Measurements from ENCODE around the gene CYP1B1. TPM values are rescaled to one million over a fixed set of nuclear protein-coding genes. Genes with fewer than 3 reads are reported as not detected.

CYP1B1 gene
- total RNA-seq, 4 donors from 2014 or later = 12.4 to 33.4 (median 20.6) TPM

DNA sequence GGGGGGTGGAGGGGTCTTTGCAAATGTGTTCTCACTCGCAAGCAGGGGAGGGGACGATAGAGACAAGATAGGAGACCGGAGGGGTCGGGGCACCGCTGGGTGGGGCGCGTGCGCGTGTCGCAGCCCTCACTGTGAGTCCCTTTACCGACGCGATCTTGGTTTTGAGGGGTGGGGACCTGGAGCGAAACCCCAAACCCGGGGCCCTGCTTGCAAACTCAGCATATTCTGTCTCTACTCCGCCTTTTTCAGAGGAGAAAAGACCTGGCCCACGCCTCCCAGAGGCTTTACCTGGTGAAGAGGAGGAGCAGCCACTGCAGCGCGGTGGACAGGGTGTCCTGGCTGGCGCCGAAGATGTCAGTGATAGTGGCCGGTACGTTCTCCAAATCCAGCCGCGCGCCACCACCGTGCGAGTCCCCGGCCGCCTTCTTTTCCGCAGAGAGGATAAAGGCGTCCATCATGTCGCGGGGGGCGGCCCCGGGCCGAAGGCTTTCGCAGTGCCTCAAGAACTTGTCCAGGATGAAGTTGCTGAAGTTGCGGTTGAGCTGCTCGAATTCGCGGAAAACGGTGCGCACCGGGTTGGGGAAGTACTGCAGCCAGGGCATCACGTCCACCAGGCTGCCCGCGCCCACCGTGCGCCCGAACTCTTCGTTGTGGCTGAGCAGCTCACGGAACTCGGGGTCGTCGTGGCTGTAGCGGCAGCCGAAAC is 1.7 kb downstream of the CYP1B1 start:
- peak in 1 of 2 donors; percentile 85 for DNase-seq (ENCODE audit: low spot score in 2 of 2)
- no peak for TF ChIP-seq POLR2A (IDR thresholded peaks at IDR 0.05)
- TF ChIP-seq, protein P1, sequence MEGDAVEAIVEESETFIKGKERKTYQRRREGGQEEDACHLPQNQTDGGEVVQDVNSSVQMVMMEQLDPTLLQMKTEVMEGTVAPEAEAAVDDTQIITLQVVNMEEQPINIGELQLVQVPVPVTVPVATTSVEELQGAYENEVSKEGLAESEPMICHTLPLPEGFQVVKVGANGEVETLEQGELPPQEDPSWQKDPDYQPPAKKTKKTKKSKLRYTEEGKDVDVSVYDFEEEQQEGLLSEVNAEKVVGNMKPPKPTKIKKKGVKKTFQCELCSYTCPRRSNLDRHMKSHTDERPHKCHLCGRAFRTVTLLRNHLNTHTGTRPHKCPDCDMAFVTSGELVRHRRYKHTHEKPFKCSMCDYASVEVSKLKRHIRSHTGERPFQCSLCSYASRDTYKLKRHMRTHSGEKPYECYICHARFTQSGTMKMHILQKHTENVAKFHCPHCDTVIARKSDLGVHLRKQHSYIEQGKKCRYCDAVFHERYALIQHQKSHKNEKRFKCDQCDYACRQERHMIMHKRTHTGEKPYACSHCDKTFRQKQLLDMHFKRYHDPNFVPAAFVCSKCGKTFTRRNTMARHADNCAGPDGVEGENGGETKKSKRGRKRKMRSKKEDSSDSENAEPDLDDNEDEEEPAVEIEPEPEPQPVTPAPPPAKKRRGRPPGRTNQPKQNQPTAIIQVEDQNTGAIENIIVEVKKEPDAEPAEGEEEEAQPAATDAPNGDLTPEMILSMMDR (IDR thresholded peaks at IDR 0.05) = no peak
- intact Hi-C loops (cut with DNase I; ENCODE audit: low total_unique reads) = no loop called here
- WGBS, 2 donors = 24 to 34% methylated on average over 46 to 54 of the region's 58 CpGs
- H3K4me3 ChIP-seq (ENCODE audit: low read depth, poor library complexity, severe bottlenecking) = no peak overlapping the region

DNA sequence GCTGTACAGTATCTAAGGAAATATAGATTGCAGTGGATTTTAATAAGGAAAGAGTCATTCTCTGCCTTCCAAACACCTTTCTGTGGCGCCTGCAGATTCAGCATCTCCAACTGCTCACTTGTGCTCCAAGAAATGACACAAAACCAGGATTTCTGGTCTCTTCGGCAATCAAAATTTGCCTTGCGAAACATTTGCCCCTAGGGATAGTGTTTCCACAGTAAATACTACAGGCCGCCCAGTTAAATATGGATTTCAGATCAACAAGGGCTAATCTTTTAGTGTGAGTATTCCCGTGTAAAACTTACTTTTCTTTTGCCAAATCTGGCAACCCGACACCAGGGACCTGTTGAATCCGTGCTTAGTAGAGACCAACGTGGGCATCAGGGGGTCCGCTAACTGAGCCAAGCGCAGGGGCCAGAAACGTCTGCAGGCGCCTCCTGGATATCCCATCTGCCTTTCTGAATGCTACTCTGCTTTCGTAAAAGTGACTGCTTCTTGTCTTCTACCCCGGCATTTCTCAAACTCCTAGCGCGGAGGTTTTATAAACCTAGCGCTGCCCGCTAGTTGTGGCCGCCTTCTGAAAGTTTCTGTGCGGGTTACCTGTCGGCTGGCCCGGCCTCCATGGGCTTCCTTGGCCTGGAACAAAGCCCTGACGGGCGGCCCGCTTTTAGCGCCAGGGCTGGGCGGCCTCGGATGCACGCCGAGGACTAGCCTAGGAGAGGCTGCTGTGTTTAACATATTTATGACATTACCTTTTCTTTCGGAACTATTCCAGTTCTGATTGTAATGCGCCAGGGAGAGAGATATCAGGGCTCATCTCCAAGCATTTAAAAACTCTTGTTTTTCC is 2.5 kb downstream of the CYP1B1 start:
- H3K4me3 ChIP-seq (ENCODE audit: low read depth, poor library complexity, severe bottlenecking) = no peak overlapping the region
- no peak for DNase-seq (ENCODE audit: low spot score in 2 of 2)

DNA sequence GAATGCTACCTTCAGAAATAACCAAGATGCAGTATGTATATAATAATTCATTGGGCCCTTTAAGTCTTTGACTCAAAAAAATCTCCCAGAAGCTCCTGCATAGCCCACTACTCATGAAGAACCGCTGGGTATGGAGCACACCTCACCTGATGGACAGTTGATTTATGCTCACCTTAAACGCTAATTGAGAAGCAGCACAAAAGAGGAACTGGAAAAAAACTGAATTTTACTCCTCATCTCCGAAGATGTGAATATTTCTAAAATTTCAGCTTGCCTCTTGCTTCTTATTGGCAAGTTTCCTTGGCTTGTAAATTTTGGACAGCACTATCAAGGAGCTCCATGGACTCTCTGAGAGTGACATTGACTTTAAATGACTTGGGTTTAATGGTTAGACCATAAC is 5.5 kb downstream of the CYP1B1 start:
- intact Hi-C loops (cut with DNase I; ENCODE audit: low total_unique reads) = no loop called here
- DNase-seq (ENCODE audit: low spot score in 2 of 2) = no peak
- TF ChIP-seq, protein P1 (IDR thresholded peaks at IDR 0.05) = no peak
- no peak for TF ChIP-seq POLR2A (IDR thresholded peaks at IDR 0.05)
- WGBS, 2 donors = 82 to 84% methylated on average over 3 of the region's 3 CpGs
- no peak overlapping the region for H3K4me3 ChIP-seq (ENCODE audit: low read depth, poor library complexity, severe bottlenecking)

More for the DNA sequence above, 2.5 kb downstream of the CYP1B1 start:
- TF ChIP-seq, protein P1 (IDR thresholded peaks at IDR 0.05) = no peak
- TF ChIP-seq POLR2A (IDR thresholded peaks at IDR 0.05) = no peak
- 44 to 55% methylated on average over 28 to 32 of the region's 32 CpGs for WGBS, 2 donors
- intact Hi-C loops (cut with DNase I; ENCODE audit: low total_unique reads) = no loop called here

DNA sequence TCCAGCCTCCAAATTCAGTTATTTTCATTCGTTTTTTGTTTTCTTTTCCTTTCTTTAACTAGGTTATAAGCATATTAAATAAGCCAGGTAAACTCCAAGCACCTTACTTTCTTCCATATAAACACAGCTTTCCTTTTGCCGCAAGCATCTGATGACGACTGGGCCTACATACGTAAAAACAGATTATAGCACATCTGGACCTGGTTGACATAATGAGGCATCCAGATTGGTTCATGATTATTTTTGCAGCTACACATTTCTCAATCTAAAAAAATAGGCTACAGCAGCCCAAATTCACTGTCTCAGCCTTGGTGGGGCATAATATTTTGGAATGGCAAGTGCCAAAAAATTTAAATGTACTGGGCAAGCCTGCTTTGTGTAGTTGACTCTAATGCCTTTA is 7.7 kb downstream of the CYP1B1 start:
- H3K4me3 ChIP-seq (ENCODE audit: low read depth, poor library complexity, severe bottlenecking) = no peak overlapping the region
- 75 to 81% methylated on average over 4 of the region's 4 CpGs for WGBS, 2 donors
- TF ChIP-seq, protein P1 (IDR thresholded peaks at IDR 0.05) = no peak
- DNase-seq (ENCODE audit: low spot score in 2 of 2) = no peak
- intact Hi-C loops (cut with DNase I; ENCODE audit: low total_unique reads) = no loop called here

DNA sequence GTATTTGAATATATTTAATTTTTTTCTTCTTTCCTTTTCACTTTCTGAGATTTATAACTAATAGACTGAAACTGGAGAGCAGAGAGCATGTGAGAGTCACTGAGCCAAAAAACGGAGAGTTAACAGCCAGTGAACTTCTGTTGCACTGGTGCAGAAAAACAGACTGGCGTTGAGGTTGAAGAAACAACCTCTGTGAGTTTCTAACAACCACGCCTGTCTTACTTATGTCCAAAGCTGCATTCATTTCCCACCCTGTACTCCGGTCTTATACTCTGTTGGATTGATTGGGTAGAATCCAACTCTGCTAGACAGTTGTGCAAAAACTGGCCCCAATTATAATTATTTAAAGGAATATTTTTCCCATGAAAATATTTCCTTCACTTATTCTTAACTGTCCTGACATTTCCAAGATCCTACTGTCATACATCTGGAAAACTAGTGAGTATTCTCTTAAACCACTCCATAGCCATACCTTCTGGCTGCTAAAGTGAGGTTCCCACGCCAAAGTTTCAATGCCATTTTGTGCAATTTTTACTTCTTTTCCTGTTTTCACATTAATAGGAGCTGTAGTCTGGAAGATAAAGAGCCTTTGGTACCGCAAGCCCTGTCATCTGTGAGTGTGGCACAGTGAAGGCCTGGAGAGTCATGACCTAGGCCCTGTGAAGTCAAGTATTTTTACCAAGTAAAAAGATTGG is 9.4 kb downstream of the CYP1B1 start:
- intact Hi-C loops (cut with DNase I; ENCODE audit: low total_unique reads) = no loop called here
- WGBS, 2 donors = 71 to 72% methylated on average over 6 of the region's 6 CpGs
- DNase-seq (ENCODE audit: low spot score in 2 of 2) = no peak
- TF ChIP-seq, protein P1 (IDR thresholded peaks at IDR 0.05) = no peak
- no peak for TF ChIP-seq POLR2A (IDR thresholded peaks at IDR 0.05)
- H3K4me3 ChIP-seq (ENCODE audit: low read depth, poor library complexity, severe bottlenecking) = no peak overlapping the region

All from lower leg skin (tissue), 4 donors.